Psoas muscle (tissue), 8 donors: ENCODE results near the gene TMEM217. TPM values are rescaled to one million over a fixed set of nuclear protein-coding genes. Genes with fewer than 3 reads are reported as not detected.

Experiments
- ATAC-seq, 4 donors: fragments of 200-7000 bp; cut with Tn5 transposase; one replicate each; pipeline ENCODE4 v1.9.1; 2020; ENCODE audit warnings: moderate library complexity in 3 of 4, mild to moderate bottlenecking in 2 of 4
- DNase-seq, 2 donors: peaks; one replicate each; pipeline ENCODE4 v3.0.0-alpha.2; 2020
- H3K27ac ChIP-seq: fragments of 200-600 bp; one replicate; pipeline ENCODE4 v1.8.0; 2022
- H3K27me3 ChIP-seq, 3 donors: fragments of 200-600 bp in 1 of 3; one replicate each; pipeline versions ENCODE4 v1.6.1 to v1.8.0; 2013 to 2022; ENCODE audit warnings: low read length in 2 of 3, mild to moderate bottlenecking in 2 of 3, moderate library complexity in 1 of 3; ENCODE audit not compliant: insufficient read depth in 3 of 3
- H3K36me3 ChIP-seq, 2 donors: fragments of 200-600 bp in 1 of 2; one replicate each; pipeline versions ENCODE4 v1.6.1 to v1.8.0; 2013 to 2022; ENCODE audit warnings: low read depth in 1 of 2, mild to moderate bottlenecking in 1 of 2, moderate library complexity in 1 of 2; ENCODE audit not compliant: insufficient read depth in 1 of 2
- H3K4me1 ChIP-seq: fragments of 200-600 bp; one replicate; pipeline ENCODE4 v1.8.0; 2022
- H3K4me3 ChIP-seq: fragments of 200-600 bp; one replicate; pipeline ENCODE4 v1.8.0; 2022; ENCODE audit warnings: mild to moderate bottlenecking
- H3K9me3 ChIP-seq: fragments of 200-600 bp; one replicate; pipeline ENCODE4 v1.8.0; 2022
- CTCF ChIP-seq: fragments of 200-600 bp; IDR thresholded peaks from one replicate; pipeline ENCODE4 v1.8.0; 2022; ENCODE audit warnings: antibody characterized with exemption
- WGBS, 3 donors: extraction: QIAGEN DNeasy Blood & Tissue Kit; methylation state at CpG; one replicate each; pipeline versions ENCODE4 v1.1.6 to v1.1.7; 2013; 5-methylcytosine and 5-hydroxymethylcytosine counted together
- intact Hi-C, 2 donors: fragments of 100-400 bp; cut with DNase I; formaldehyde crosslinking; loops; one replicate each; pipeline versions ENCODE4 v1.11.0 to v1.14.2; 2022
- polyA plus RNA-seq, 3 donors: library from polyadenylated mRNA; stranded (reverse); fragments of 200-250 nt; gene quantifications; one replicate each; pipeline ENCODE4 v1.2.3, GENCODE V29; 2013
- total RNA-seq, 4 donors: library from RNA; stranded (reverse); fragmentation: NEBNext Ultra II Directional in 2 of 4; extraction: Animal tissue kit (Norgen Biotek cat#: 25700) in 2 of 4; gene quantifications; one replicate each; pipeline versions ENCODE4 v1.2.1 to v1.2.4, GENCODE V29; 2021 to 2023
- donor health status: healthy with polysubstance abuse.
- donor health status: DM: no; HTN: no; CAD: no; lungs with moderate emphysema.
- donor health status: Bipolar disorder and iron deficiency.
- donor health status: healthy.
- donor health status: DM: yes; HTN: yes; CAD: no.
- donor health status: DM: no; HTN: no; CAD: no.
- donor health status: DM: no; HTN: no; CAD: no.
- donor health status: DM: yes; HTN: yes; CAD: no.

The TMEM217 gene
- total and polyA plus RNA-seq, 7 donors = 0.05 to 4.3 (median 0.31) TPM; not detected in 1

- WGBS, 3 donors = 80 to 85% (median 83%) methylated on average over 6 of the region's 6 CpGs
- peak overlapping the region; percentile 85 for H3K27ac ChIP-seq
- intact Hi-C loops = no loop called here
- peaks cover 0 to under 1% of the 10 kb centered on the region in 2 donors for H3K36me3 ChIP-seq
- H3K9me3 ChIP-seq = no peaks in the 10 kb centered on the region
- H3K4me1 ChIP-seq = peaks cover 81% of the 10 kb centered on the region
- ATAC-seq (no peak), DNase-seq (no peak)
- H3K4me3 ChIP-seq = no peak overlapping the region
- no peaks in the 10 kb centered on the region for H3K27me3 ChIP-seq
- no peak for TF ChIP-seq CTCF
Observed at GRCh38 chr6:37277001-37277409, 19.1 kb upstream of the TMEM217 start.

GRCh38 chr6:37275350-37275749, 17.4 kb upstream of the TMEM217 start:
- intact Hi-C loops = no loop called here
- H3K4me1 ChIP-seq = peaks cover 75% of the 10 kb centered on the region
- ATAC-seq (no peak), DNase-seq (no peak)
- WGBS, 3 donors = 60 to 100% (median 67%) methylated on average over 1 of the region's 1 CpG
- H3K4me3 ChIP-seq = no peak overlapping the region
- no peak for TF ChIP-seq CTCF
- peaks cover 0 to 1% of the 10 kb centered on the region in 2 donors for H3K36me3 ChIP-seq
- peak overlapping the region; percentile 65 for H3K27ac ChIP-seq
- no peaks in the 10 kb centered on the region for H3K9me3 ChIP-seq
- H3K27me3 ChIP-seq = no peaks in the 10 kb centered on the region

GRCh38 chr6:37273690-37274089, 15.7 kb upstream of the TMEM217 start:
- Histone ChIP-seq H3K36me3 (peaks cover 0 to 17% of the 10 kb centered on the region in 2 donors), H3K27ac (peak overlapping the region; percentile 36)
- intact Hi-C loops = no loop called here

GRCh38 chr6:37272834-37273566, 15.1 kb upstream of the TMEM217 start:
- no peak overlapping the region for H3K4me3 ChIP-seq
- no peak for TF ChIP-seq CTCF
- no peaks in the 10 kb centered on the region for H3K9me3 ChIP-seq
- peak overlapping the region; percentile 36 for H3K27ac ChIP-seq
- DNase-seq (no peak), ATAC-seq (no peak)
- intact Hi-C loops = no loop called here
- WGBS, 3 donors = 53 to 82% (median 54%) methylated on average over 7 to 8 of the region's 8 CpGs
- H3K36me3 ChIP-seq = peaks cover 0 to 17% of the 10 kb centered on the region in 2 donors
- H3K27me3 ChIP-seq = no peaks in the 10 kb centered on the region
- H3K4me1 ChIP-seq = peaks cover 53% of the 10 kb centered on the region

More at GRCh38 chr6:37273690-37274089, 15.7 kb upstream of the TMEM217 start:
- no peak overlapping the region for H3K4me3 ChIP-seq
- H3K9me3 ChIP-seq = no peaks in the 10 kb centered on the region
- no peak for TF ChIP-seq CTCF
- no peak for ATAC-seq
- no peak for DNase-seq
- 60 to 78% (median 72%) methylated on average over 3 of the region's 3 CpGs for WGBS, 3 donors
- H3K27me3 ChIP-seq = no peaks in the 10 kb centered on the region
- H3K4me1 ChIP-seq = peaks cover 60% of the 10 kb centered on the region

- intact Hi-C loops = no loop called here
Observed at GRCh38 chr6:37269105-37269504, 11.2 kb upstream of the TMEM217 start.

More at GRCh38 chr6:37269105-37269504, 11.2 kb upstream of the TMEM217 start:
- ATAC-seq (no peak), DNase-seq (no peak)
- Histone ChIP-seq H3K27ac (no peak overlapping the region), H3K9me3 (no peaks in the 10 kb centered on the region), H3K27me3 (no peaks in the 10 kb centered on the region), H3K4me3 (no peak overlapping the region), H3K4me1 (peaks cover 46% of the 10 kb centered on the region), H3K36me3 (peaks cover 0 to 17% of the 10 kb centered on the region in 2 donors)
- TF ChIP-seq CTCF = no peak
- 77 to 89% (median 86%) methylated on average over 2 of the region's 2 CpGs for WGBS, 3 donors
